Measurements from ENCODE around the gene SYNPO.

SYNPO gene

GRCh38 chr5:150641824-150642566 lies 1.5 kb downstream of the SYNPO start:
- no peak for DNase-seq (ENCODE audit: low read depth)

DNA sequence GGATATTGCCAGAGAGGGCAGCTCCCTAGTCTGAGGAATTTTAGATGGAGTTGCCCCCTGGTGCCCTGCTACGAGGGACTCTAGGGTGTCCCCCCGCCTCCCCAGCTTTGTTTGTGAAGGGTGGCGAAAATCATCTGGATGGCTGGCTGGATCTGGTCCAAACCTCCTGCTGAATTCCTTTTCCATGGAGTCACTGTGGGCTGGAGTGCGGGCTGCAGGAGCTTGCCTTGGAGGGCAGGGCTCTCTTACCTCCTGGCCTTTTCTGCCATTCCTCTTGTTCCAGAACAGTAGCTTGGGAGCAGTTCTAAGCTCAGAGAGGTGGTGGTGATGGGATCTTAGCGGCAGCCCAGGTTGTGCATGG lies 2.1 kb downstream of the SYNPO start:
- peak; percentile 68 for DNase-seq (ENCODE audit: low read depth)

DNA sequence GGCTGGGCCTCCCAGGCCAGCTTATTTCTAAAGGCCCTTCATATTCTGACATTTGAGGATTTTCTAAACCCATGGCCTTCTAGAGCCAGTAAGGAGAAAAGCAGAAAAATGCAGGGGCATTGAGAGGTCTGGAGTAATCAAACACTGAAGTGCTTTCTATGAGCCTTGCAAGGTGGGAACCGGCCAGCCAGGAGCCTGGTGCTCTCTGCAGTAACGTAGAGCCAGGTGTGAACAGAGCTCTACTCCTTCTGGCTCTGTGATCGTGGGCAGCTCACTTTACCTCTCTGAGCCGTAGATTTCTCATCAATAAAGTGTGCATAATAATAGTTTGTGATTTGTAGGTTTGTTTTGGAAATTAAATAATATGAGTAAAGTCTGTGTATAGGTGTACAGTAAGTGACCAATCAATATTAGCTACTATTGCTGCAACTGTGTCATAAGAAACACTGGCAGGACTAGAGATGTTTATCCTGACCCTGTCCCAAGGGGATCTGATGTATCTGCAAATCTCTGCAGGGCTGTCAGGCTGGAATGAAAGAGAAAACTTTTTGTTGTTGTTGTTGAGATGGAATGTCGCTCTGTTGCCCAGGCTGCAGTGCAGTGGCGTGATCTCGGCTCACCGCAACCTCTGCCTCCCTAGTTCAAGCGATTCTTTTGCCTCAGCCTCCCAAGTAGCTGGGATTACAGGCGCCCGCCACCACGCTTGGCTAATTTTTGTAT lies 2.7 kb downstream of the SYNPO start:
- DNase-seq (ENCODE audit: low read depth): peak; percentile 55

GRCh38 chr5:150644058-150644457 lies 3.6 kb downstream of the SYNPO start:
- no peak for DNase-seq (ENCODE audit: low read depth)

GRCh38 chr5:150644514-150644913 lies 4.1 kb downstream of the SYNPO start:
- DNase-seq (ENCODE audit: low read depth): no peak

GRCh38 chr5:150645070-150645700 lies 4.7 kb downstream of the SYNPO start:
- peak; percentile 85 for DNase-seq (ENCODE audit: low read depth)

- DNase-seq (ENCODE audit: low read depth): no peak
Measured at GRCh38 chr5:150647275-150648251, 7.1 kb downstream of the SYNPO start.

DNA sequence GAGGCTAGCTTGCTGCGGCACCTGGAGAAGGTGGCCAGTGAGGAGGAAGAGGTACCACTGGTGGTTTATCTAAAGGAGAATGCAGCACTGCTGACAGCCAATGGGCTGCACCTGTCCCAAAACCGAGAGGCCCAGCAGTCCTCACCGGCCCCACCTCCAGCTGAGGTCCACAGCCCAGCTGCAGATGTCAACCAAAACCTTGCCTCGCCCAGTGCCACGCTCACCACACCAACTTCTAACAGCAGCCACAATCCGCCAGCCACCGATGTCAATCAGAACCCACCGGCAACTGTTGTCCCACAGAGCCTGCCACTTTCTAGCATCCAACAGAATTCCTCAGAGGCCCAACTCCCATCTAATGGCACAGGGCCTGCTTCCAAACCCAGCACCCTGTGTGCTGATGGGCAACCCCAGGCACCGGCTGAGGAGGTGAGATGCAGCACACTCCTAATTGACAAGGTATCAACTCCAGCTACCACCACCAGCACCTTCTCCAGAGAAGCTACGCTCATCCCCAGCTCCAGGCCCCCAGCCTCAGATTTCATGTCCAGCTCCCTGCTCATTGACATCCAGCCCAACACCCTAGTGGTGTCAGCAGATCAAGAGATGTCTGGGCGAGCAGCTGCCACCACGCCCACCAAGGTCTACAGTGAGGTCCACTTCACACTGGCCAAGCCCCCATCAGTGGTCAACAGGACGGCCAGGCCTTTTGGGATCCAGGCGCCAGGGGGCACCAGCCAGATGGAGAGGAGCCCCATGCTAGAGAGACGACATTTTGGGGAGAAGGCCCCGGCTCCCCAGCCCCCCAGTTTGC lies 8.0 kb downstream of the SYNPO start:
- no peak for DNase-seq (ENCODE audit: low read depth)

GRCh38 chr5:150649108-150650020 lies 8.9 kb downstream of the SYNPO start:
- DNase-seq (ENCODE audit: low read depth): no peak

- no peak for DNase-seq (ENCODE audit: low read depth)
Measured at GRCh38 chr5:150650021-150651006, 9.9 kb downstream of the SYNPO start.

- no peak for DNase-seq (ENCODE audit: low read depth)
Measured at GRCh38 chr5:150651382-150651781, 10.9 kb downstream of the SYNPO start.

- no peak for DNase-seq (ENCODE audit: low read depth)
Measured at GRCh38 chr5:150651924-150652671, 11.6 kb downstream of the SYNPO start.

DNA sequence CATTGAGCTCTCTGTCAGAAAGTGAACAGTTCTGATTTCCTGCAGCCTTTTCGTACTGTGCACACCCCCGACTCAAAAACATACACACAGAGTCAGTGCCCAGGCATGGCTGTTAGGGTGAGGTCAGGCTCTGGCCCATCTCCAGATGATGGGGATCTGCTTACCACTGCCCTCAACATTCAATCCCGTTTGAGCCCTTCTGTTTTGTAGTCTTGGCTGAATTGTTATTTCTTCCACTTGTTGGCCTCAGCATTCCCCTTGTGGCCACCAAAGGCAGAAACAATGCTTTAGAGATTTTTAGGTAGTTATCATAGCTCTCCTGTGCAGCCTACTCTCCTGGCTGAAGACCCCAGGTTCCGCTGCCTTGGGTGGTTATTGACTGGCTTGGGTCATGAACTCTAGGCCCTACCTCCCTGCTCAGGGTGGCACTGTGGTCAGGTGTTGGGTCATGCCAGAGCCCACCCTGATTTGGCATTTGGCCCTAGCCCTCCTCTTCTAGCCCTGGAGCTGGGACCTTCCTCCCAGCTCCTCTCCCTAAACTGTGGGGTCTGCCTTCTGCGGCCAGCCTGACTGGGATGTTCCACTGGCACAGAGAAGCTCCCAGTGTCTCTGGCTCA lies 12.8 kb downstream of the SYNPO start:
- peak; percentile 33 for DNase-seq (ENCODE audit: low read depth)

- peak; percentile 18 for DNase-seq (ENCODE audit: low read depth)
Measured at GRCh38 chr5:150653762-150654556, 13.5 kb downstream of the SYNPO start.

GRCh38 chr5:150655221-150655620 lies 14.8 kb downstream of the SYNPO start:
- DNase-seq (ENCODE audit: low read depth): no peak

DNA sequence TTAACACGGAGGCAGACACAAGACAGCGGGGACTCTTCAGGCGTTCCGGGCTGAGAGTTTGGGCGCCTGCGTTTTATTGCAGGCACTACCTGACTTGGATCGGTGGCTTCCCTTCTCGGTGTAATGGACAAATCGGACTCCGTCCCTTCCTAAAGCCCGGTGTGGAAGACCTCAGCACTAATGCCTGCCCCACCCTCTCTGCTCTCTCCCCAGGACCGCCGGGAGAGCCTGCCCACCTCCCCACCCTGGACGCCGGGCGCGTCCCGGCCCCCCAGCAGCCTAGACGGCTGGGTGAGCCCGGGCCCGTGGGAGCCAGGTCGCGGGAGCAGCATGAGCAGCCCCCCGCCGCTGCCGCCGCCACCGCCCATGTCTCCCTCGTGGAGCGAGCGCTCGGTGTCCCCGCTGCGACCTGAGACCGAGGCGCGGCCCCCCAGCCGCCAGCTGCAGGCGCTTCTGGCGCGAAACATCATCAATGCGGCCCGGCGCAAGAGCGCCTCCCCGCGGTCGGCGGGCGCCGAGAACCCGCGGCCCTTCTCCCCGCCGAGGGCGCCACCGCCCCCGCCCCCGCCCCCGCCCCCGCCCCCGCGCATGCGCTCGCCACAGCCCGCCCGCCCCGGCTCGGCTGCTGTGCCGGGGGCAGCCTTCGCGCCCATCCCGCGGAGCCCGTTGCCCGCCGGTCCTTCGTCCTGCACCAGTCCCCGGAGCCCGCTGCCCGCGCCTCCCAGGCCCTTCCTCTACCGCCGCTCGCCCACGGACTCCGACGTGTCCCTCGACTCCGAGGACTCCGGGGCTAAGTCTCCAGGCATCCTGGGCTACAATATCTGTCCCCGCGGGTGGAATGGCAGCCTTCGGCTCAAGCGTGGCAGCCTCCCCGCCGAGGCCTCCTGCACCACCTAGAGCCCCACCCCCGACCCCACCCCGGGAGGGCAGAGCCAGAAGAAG lies 16.0 kb downstream of the SYNPO start:
- DNase-seq (ENCODE audit: low read depth): peak; percentile 35
